ENCODE measurements around the gene PVR.

DNA sequence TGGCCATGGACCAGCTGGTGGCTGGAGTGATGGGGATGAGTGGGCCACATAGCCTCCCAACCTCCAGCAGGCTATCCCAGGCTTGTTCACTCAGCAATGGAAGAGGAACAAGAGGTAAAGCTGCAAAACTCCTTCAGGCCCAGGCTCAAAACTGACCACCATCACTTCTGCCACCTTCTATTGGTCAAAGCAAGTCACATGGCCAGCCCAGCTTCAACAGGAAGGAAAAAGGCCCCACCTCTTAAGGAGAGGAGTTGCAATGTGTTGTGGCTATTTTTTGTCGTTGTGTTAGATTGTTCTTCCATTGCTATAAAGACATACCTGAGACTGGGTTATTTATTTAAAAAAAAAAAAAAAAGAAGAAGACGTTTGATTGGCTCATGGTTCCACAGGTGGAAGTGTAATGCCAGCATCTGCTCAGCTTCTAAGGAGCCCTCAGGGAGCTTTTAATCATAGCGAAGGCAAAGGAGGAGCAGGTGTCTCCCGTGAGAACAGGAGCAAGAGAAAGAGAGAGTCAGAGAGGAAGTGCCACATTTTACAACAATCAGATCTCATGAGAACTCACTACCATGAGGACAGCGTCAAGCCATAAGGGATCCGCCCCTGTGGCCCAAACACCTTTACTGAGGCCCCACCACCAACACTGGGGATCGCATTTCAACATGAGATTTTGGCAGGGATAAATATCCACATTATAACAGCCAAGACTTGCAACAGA is 24.9 kb upstream of the PVR start:
- TF ChIP-seq, protein P1, sequence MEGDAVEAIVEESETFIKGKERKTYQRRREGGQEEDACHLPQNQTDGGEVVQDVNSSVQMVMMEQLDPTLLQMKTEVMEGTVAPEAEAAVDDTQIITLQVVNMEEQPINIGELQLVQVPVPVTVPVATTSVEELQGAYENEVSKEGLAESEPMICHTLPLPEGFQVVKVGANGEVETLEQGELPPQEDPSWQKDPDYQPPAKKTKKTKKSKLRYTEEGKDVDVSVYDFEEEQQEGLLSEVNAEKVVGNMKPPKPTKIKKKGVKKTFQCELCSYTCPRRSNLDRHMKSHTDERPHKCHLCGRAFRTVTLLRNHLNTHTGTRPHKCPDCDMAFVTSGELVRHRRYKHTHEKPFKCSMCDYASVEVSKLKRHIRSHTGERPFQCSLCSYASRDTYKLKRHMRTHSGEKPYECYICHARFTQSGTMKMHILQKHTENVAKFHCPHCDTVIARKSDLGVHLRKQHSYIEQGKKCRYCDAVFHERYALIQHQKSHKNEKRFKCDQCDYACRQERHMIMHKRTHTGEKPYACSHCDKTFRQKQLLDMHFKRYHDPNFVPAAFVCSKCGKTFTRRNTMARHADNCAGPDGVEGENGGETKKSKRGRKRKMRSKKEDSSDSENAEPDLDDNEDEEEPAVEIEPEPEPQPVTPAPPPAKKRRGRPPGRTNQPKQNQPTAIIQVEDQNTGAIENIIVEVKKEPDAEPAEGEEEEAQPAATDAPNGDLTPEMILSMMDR (IDR thresholded peaks at IDR 0.05; ENCODE audit: low read depth, low read length, missing input control): no peak
- TF ChIP-seq, protein P2, sequence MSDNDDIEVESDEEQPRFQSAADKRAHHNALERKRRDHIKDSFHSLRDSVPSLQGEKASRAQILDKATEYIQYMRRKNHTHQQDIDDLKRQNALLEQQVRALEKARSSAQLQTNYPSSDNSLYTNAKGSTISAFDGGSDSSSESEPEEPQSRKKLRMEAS (IDR thresholded peaks at IDR 0.05): no peak
- TF ChIP-seq RAD21 (IDR thresholded peaks at IDR 0.05) (no peak), FOXA2 (IDR thresholded peaks at IDR 0.05) (no peak), JUND (IDR thresholded peaks at IDR 0.05) (no peak), RXRA (IDR thresholded peaks at IDR 0.05) (peak in 1 of 2 donors; percentile 24), GABPA (IDR thresholded peaks at IDR 0.05 in 1 of 2, conservative IDR thresholded peaks at IDR 0.05 in 1 of 2) (no peak)
- TF ChIP-seq, protein P3, sequence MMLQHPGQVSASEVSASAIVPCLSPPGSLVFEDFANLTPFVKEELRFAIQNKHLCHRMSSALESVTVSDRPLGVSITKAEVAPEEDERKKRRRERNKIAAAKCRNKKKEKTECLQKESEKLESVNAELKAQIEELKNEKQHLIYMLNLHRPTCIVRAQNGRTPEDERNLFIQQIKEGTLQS (IDR thresholded peaks at IDR 0.05): no peak
- TF ChIP-seq, protein P4, sequence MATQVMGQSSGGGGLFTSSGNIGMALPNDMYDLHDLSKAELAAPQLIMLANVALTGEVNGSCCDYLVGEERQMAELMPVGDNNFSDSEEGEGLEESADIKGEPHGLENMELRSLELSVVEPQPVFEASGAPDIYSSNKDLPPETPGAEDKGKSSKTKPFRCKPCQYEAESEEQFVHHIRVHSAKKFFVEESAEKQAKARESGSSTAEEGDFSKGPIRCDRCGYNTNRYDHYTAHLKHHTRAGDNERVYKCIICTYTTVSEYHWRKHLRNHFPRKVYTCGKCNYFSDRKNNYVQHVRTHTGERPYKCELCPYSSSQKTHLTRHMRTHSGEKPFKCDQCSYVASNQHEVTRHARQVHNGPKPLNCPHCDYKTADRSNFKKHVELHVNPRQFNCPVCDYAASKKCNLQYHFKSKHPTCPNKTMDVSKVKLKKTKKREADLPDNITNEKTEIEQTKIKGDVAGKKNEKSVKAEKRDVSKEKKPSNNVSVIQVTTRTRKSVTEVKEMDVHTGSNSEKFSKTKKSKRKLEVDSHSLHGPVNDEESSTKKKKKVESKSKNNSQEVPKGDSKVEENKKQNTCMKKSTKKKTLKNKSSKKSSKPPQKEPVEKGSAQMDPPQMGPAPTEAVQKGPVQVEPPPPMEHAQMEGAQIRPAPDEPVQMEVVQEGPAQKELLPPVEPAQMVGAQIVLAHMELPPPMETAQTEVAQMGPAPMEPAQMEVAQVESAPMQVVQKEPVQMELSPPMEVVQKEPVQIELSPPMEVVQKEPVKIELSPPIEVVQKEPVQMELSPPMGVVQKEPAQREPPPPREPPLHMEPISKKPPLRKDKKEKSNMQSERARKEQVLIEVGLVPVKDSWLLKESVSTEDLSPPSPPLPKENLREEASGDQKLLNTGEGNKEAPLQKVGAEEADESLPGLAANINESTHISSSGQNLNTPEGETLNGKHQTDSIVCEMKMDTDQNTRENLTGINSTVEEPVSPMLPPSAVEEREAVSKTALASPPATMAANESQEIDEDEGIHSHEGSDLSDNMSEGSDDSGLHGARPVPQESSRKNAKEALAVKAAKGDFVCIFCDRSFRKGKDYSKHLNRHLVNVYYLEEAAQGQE (IDR thresholded peaks at IDR 0.05): no peak

Data from liver (tissue), 3 donors.